GM23338 (cell line): ENCODE measurements around the gene CEP131. TPM values are rescaled to one million over a fixed set of nuclear protein-coding genes. Genes with fewer than 3 reads are reported as not detected.

Experiments
- ATAC-seq: fragments of 200-7000 bp; cut with Tn5 transposase; 3 replicates; pipeline ENCODE4 v1.9.1; 2020
- DNase-seq: peaks from one replicate; pipeline ENCODE4 v3.0.0-alpha.2; 2015; ENCODE audit warnings: low spot score
- H2AFZ ChIP-seq: fragments of 200-600 bp; sonication (generic); 2 replicates; pipeline ENCODE4 v1.8.0; 2016; ENCODE audit warnings: antibody characterized with exemption, mild to moderate bottlenecking, moderate library complexity
- H3F3A ChIP-seq: fragments of 200-600 bp; sonication (generic); replicated peaks from 2 replicates; pipeline ENCODE4 v1.8.0; 2017; ENCODE audit warnings: antibody characterized with exemption, mixed run types, low read depth
- H3K27ac ChIP-seq: fragments of 200-600 bp; sonication (generic); 2 replicates; pipeline ENCODE4 v1.6.1; 2016; ENCODE audit warnings: low read depth
- H3K27me3 ChIP-seq: fragments of 200-600 bp; sonication (generic); 2 replicates; pipeline ENCODE4 v1.8.0; 2016; ENCODE audit warnings: mild to moderate bottlenecking, mixed run types, moderate library complexity; ENCODE audit not compliant: insufficient read depth
- H3K36me3 ChIP-seq: fragments of 200-600 bp; sonication (generic); 2 replicates; pipeline ENCODE4 v1.8.0; 2016; ENCODE audit warnings: mild to moderate bottlenecking; ENCODE audit not compliant: insufficient read depth
- H3K4me1 ChIP-seq: fragments of 200-600 bp; sonication (generic); 2 replicates; pipeline ENCODE4 v1.8.0; 2016; ENCODE audit warnings: mild to moderate bottlenecking, moderate library complexity; ENCODE audit not compliant: insufficient read depth
- H3K4me2 ChIP-seq: fragments of 200-600 bp; sonication (generic); 2 replicates; pipeline ENCODE4 v1.7.1; 2017; ENCODE audit warnings: mixed run types
- H3K4me3 ChIP-seq: fragments of 200-600 bp; sonication (generic); 2 replicates; pipeline ENCODE4 v1.6.1; 2016; ENCODE audit warnings: mixed run types
- H3K79me2 ChIP-seq: fragments of 200-600 bp; sonication (generic); replicated peaks from 2 replicates; pipeline ENCODE4 v1.8.0; 2017; ENCODE audit warnings: mild to moderate bottlenecking; ENCODE audit not compliant: insufficient read depth
- H3K9me2 ChIP-seq: fragments of 200-600 bp; sonication (generic); 2 replicates; pipeline ENCODE4 v1.8.0; 2017; ENCODE audit not compliant: insufficient read depth
- H4K20me1 ChIP-seq: fragments of 200-600 bp; sonication (generic); replicated peaks from 2 replicates; pipeline ENCODE4 v1.8.0; 2017; ENCODE audit warnings: mild to moderate bottlenecking; ENCODE audit not compliant: insufficient read depth
- H3K27ac Mint-ChIP-seq: 2 replicates; pipeline ENCODE4 v1.8.0; 2020; ENCODE audit warnings: inconsistent platforms, mild to moderate bottlenecking, moderate library complexity, mixed read lengths
- H3K27me3 Mint-ChIP-seq: 3 replicates; pipeline ENCODE4 v1.8.0; 2022; ENCODE audit warnings: low read depth, mild to moderate bottlenecking, moderate library complexity, mixed read lengths, inconsistent platforms; ENCODE audit not compliant: insufficient read depth, poor library complexity
- H3K36me3 Mint-ChIP-seq: 3 replicates; pipeline ENCODE4 v1.8.0; 2021; ENCODE audit warnings: low read depth, mild to moderate bottlenecking, inconsistent platforms, moderate library complexity, mixed read lengths
- H3K4me1 Mint-ChIP-seq: 3 replicates; pipeline ENCODE4 v1.8.0; 2020; ENCODE audit warnings: mild to moderate bottlenecking, inconsistent platforms, mixed read lengths
- H3K4me3 Mint-ChIP-seq: 3 replicates; pipeline ENCODE4 v1.8.0; 2021; ENCODE audit warnings: moderate library complexity, mild to moderate bottlenecking, inconsistent platforms, mixed read lengths
- H3K9me3 Mint-ChIP-seq: 3 replicates; pipeline ENCODE4 v1.8.0; 2020; ENCODE audit warnings: moderate library complexity, mild to moderate bottlenecking, inconsistent platforms, mixed read lengths
- EZH2phosphoT487 ChIP-seq: fragments of 200-600 bp; sonication (generic); IDR thresholded peaks from one replicate; pipeline ENCODE4 v1.8.1; 2018; ENCODE audit warnings: antibody characterized with exemption; ENCODE audit not compliant: unreplicated experiment
- JUNB ChIP-seq: IDR thresholded peaks from one replicate; pipeline ENCODE4 v1.6.1; 2016; ENCODE audit warnings: antibody characterized with exemption; ENCODE audit not compliant: unreplicated experiment
- POLR2AphosphoS5 ChIP-seq: IDR thresholded peaks from 2 replicates; pipeline ENCODE4 v1.6.1; 2016; ENCODE audit warnings: antibody characterized with exemption, low read depth
- REST ChIP-seq: IDR thresholded peaks from one replicate; pipeline ENCODE4 v1.6.1; 2018; ENCODE audit warnings: antibody characterized with exemption; ENCODE audit not compliant: unreplicated experiment
- ZNF114 ChIP-seq: fragments of 250-450 bp; sonication (Bioruptor Pico); IDR thresholded peaks from 2 replicates; pipeline ENCODE4 v1.5.0; 2020; ENCODE audit warnings: mild to moderate bottlenecking, moderate library complexity
- ZNF331 ChIP-seq: fragments of 250-450 bp; sonication (Bioruptor Pico); IDR thresholded peaks from 2 replicates; pipeline ENCODE4 v1.5.0; 2020; ENCODE audit warnings: low read depth, mild to moderate bottlenecking, moderate library complexity
- ZNF462 ChIP-seq: fragments of 250-450 bp; sonication (Bioruptor Pico); IDR thresholded peaks from 2 replicates; pipeline ENCODE4 v1.5.0; 2020; ENCODE audit warnings: mild to moderate bottlenecking, moderate library complexity
- polyA plus RNA-seq: library from polyadenylated mRNA; unstranded; fragments of >200 nt; fragmentation: Nextera tagmentation; extraction: Ambion mirVana; gene quantifications from 2 replicates; pipeline ENCODE4 v1.2.1, GENCODE V29; 2016
- total RNA-seq: library from RNA; depleted of rRNA; stranded (reverse); fragments of >200 nt; shearing (Covaris generic); gene quantifications from 2 replicates; pipeline ENCODE4 v1.2.3, GENCODE V29; 2014
- TF ChIP-seq, protein P1 (sequence below): IDR thresholded peaks from 2 replicates; pipeline ENCODE4 v1.6.1; 2016; ENCODE audit warnings: antibody characterized with exemption

CEP131 gene
- total and polyA plus RNA-seq, 2 experiments from 2014 or later = 26.8 to 35.5 TPM

- no peak for TF ChIP-seq POLR2AphosphoS5
- no peak overlapping the region for H3K27ac Mint-ChIP-seq
- no peak overlapping the region for H2AFZ ChIP-seq
- ATAC-seq (no peak), DNase-seq (no peak)
- peaks cover 4% of the 10 kb centered on the region for H3K27me3 Mint-ChIP-seq
- no peaks in the 10 kb centered on the region for H3K79me2 ChIP-seq
- H3K4me1 ChIP-seq = no peaks in the 10 kb centered on the region
- no peak overlapping the region for H3K27ac ChIP-seq
- H3K36me3 ChIP-seq = no peaks in the 10 kb centered on the region
- no peaks in the 10 kb centered on the region for H3K27me3 ChIP-seq
- H3K36me3 Mint-ChIP-seq = peaks cover 13% of the 10 kb centered on the region
- H3K4me3 ChIP-seq = no peak overlapping the region
- no peaks in the 10 kb centered on the region for H4K20me1 ChIP-seq
- H3K4me3 Mint-ChIP-seq = no peak overlapping the region; the same call in 2 of the 3 replicates
- H3K9me3 Mint-ChIP-seq = no peaks in the 10 kb centered on the region; the same call in 2 of the 3 replicates
- H3K4me2 ChIP-seq = no peak overlapping the region
- no peaks in the 10 kb centered on the region for H3K4me1 Mint-ChIP-seq
- H3K9me2 ChIP-seq = no peaks in the 10 kb centered on the region
- no peaks in the 10 kb centered on the region for H3F3A ChIP-seq
These were observed 6.8 kb upstream of the CEP131 start for GRCh38 chr17:81229666-81229920.

DNA sequence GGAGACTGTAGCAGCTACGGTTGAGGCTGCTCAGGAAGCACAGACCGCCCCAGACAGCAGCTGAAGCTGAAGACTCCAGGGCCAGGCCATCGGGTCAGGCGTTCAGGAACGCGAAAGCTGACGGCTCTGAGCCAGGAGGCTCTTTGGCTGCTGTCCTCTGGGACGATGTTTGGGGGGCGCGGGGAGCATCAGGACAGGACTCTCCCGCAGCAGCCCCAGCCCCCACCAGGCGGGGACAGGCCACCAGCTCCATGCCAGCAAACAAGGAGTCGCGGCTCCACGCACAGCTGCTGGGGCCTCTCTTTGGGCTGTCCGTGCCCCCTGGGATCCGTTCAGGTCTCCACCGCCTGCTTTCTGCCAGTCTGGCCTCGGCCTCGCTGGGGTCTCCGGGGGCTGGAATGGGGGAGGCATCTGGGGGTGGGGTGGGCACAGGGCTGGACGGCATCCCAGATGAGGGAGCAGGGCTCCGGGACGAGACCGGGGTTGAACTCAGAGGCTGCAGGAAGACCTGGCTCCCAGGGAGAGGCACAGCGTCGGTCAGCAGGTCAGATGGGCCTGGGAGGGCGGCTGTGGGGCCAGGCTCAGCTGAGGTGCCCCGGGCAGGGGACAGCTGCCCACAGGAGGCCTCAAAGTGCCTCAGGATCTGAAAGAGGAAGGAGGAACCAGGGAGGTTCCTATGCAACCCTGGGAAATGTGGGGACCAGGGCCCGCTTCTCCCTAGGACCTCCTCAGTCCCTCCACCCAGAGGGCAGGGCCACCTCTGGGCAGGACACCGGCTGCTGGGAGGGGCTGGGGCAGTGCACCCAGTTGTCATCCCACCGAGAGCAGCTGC lies 6.3 kb upstream of the CEP131 start:
- no peaks in the 10 kb centered on the region for H3K79me2 ChIP-seq
- no peak overlapping the region for H3K4me3 ChIP-seq
- no peaks in the 10 kb centered on the region; the same call in 2 of the 3 replicates for H3K9me3 Mint-ChIP-seq
- H3K27me3 ChIP-seq = 0 out of 2 replicates have a peak, but pooled peaks cover 1% of the 10 kb centered on the region
- peaks cover 4% of the 10 kb centered on the region for H3K27me3 Mint-ChIP-seq
- no peak for DNase-seq
- 0 out of 3 replicates have a peak, but pooled peaks cover under 1% of the 10 kb centered on the region for H3K4me1 Mint-ChIP-seq
- no peak overlapping the region for H3K4me2 ChIP-seq
- no peaks in the 10 kb centered on the region for H4K20me1 ChIP-seq
- no peak overlapping the region for H3K27ac ChIP-seq
- H2AFZ ChIP-seq = no peak overlapping the region
- H3K36me3 ChIP-seq = no peaks in the 10 kb centered on the region
- H3K9me2 ChIP-seq = no peaks in the 10 kb centered on the region
- ATAC-seq = no peak
- H3F3A ChIP-seq = no peaks in the 10 kb centered on the region
- H3K4me1 ChIP-seq = peaks cover under 1% of the 10 kb centered on the region; the same call in 1 of the 2 replicates
- no peak overlapping the region for H3K27ac Mint-ChIP-seq
- peaks cover 12% of the 10 kb centered on the region for H3K36me3 Mint-ChIP-seq
- H3K4me3 Mint-ChIP-seq = no peak overlapping the region
- TF ChIP-seq ZNF462 (CRISPR knock-in tag) (no peak), REST (no peak), JUNB (no peak), ZNF114 (CRISPR knock-in tag) (no peak), EZH2phosphoT487 (no peak), ZNF331 (no peak)
- TF ChIP-seq, protein P1, sequence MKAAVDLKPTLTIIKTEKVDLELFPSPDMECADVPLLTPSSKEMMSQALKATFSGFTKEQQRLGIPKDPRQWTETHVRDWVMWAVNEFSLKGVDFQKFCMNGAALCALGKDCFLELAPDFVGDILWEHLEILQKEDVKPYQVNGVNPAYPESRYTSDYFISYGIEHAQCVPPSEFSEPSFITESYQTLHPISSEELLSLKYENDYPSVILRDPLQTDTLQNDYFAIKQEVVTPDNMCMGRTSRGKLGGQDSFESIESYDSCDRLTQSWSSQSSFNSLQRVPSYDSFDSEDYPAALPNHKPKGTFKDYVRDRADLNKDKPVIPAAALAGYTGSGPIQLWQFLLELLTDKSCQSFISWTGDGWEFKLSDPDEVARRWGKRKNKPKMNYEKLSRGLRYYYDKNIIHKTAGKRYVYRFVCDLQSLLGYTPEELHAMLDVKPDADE = no peak
